Neural cell (in vitro differentiated cells): ENCODE data around the gene KIRREL3. TPM values are rescaled to one million over a fixed set of nuclear protein-coding genes. Genes with fewer than 3 reads are reported as not detected.

Experiments used
- H2AFZ ChIP-seq: fragments of 200-600, 300-800 bp; sonication (generic), shearing (Covaris generic); 2 replicates; pipeline ENCODE4 v1.6.0; 2014; ENCODE audit warnings: low read depth, mild to moderate bottlenecking, antibody characterized with exemption, low read length, moderate library complexity
- H3F3A ChIP-seq: fragments of 200-600 bp; shearing (Covaris generic); 2 replicates; pipeline ENCODE4 v1.6.1; 2016; ENCODE audit warnings: mild to moderate bottlenecking, moderate library complexity, mixed read lengths, antibody characterized with exemption, low read length; ENCODE audit not compliant: insufficient read depth, poor library complexity, severe bottlenecking
- H3K27ac ChIP-seq: fragments of 200-600, 300-800 bp; sonication (generic), shearing (Covaris generic); 2 replicates; pipeline ENCODE4 v1.5.1; 2014; ENCODE audit warnings: mild to moderate bottlenecking, low read length, moderate library complexity
- H3K27me3 ChIP-seq: fragments of 300-800, 200-600 bp; sonication (generic), shearing (Covaris generic); 2 replicates; pipeline ENCODE4 v1.6.0; 2014; ENCODE audit warnings: mild to moderate bottlenecking, low read depth, low read length, moderate library complexity; ENCODE audit not compliant: insufficient read depth
- H3K36me3 ChIP-seq: fragments of 300-800, 200-600 bp; sonication (generic), shearing (Covaris generic); 2 replicates; pipeline ENCODE4 v1.5.1; 2014; ENCODE audit warnings: mild to moderate bottlenecking, antibody characterized with exemption, low read length, moderate library complexity; ENCODE audit not compliant: insufficient read depth
- H3K4me2 ChIP-seq: fragments of 300-800, 200-600 bp; sonication (generic), shearing (Covaris generic); 2 replicates; pipeline ENCODE4 v1.6.0; 2014; ENCODE audit warnings: mild to moderate bottlenecking, low read length
- H3K4me3 ChIP-seq: fragments of 300-800, 200-600 bp; sonication (generic), shearing (Covaris generic); 2 replicates; pipeline ENCODE4 v1.5.1; 2014; ENCODE audit warnings: mild to moderate bottlenecking, low read length, moderate library complexity
- H3K79me2 ChIP-seq: fragments of 200-600 bp; shearing (Covaris generic); replicated peaks from 2 replicates; pipeline ENCODE4 v1.6.0; 2014; ENCODE audit warnings: mild to moderate bottlenecking, low read length, moderate library complexity; ENCODE audit not compliant: insufficient read depth
- H3K9ac ChIP-seq: fragments of 300-800, 200-600 bp; sonication (generic), shearing (Covaris generic); 2 replicates; pipeline ENCODE4 v1.6.1; 2016; ENCODE audit warnings: mild to moderate bottlenecking, low read length, mixed read lengths
- H3K9me2 ChIP-seq: fragments of 200-600 bp; shearing (Covaris generic); 2 replicates; pipeline ENCODE4 v1.6.1; 2016; ENCODE audit warnings: mild to moderate bottlenecking, low read length, mixed read lengths; ENCODE audit not compliant: insufficient read depth
- H3K9me3 ChIP-seq: fragments of 200-600, 300-800 bp; sonication (generic), shearing (Covaris generic); 2 replicates; pipeline ENCODE4 v1.6.1; 2016; ENCODE audit warnings: mild to moderate bottlenecking, mixed run types, low read length, moderate library complexity, mixed read lengths
- H4K20me1 ChIP-seq: fragments of 200-600 bp; shearing (Covaris generic); 2 replicates; pipeline ENCODE4 v1.6.1; 2016; ENCODE audit warnings: mild to moderate bottlenecking, mixed run types; ENCODE audit not compliant: insufficient read depth
- CTCF ChIP-seq: fragments of 450-650 bp; IDR thresholded peaks from 2 replicates; pipeline ENCODE4 v1.5.1; 2014; ENCODE audit warnings: antibody characterized with exemption, mild to moderate bottlenecking, moderate library complexity; ENCODE audit not compliant: poor library complexity, severe bottlenecking
- EP300 ChIP-seq: fragments of 450-650 bp; conservative IDR thresholded peaks from 2 replicates; pipeline ENCODE4 v1.6.1; 2014; ENCODE audit warnings: antibody characterized with exemption, mild to moderate bottlenecking, moderate library complexity; ENCODE audit not compliant: poor library complexity, severe bottlenecking
- EZH2 ChIP-seq: fragments of 200-600, 300-800 bp; shearing (Covaris generic), sonication (generic); IDR thresholded peaks from 2 replicates; pipeline ENCODE4 v1.6.1; 2014; ENCODE audit warnings: antibody characterized with exemption, low read length, borderline replicate concordance, mild to moderate bottlenecking; ENCODE audit not compliant: insufficient read depth, poor library complexity, severe bottlenecking
- MXI1 ChIP-seq: fragments of 450-650 bp; conservative IDR thresholded peaks from 2 replicates; pipeline ENCODE4 v1.6.1; 2014; ENCODE audit warnings: antibody characterized with exemption, mild to moderate bottlenecking; ENCODE audit not compliant: poor library complexity, severe bottlenecking
- POLR2AphosphoS5 ChIP-seq: IDR thresholded peaks from 2 replicates; pipeline ENCODE4 v1.6.1; 2012
- RAD21 ChIP-seq: fragments of 450-650 bp; conservative IDR thresholded peaks from 2 replicates; pipeline ENCODE4 v1.6.1; 2014; ENCODE audit warnings: antibody characterized with exemption, mild to moderate bottlenecking, moderate library complexity
- REST ChIP-seq: IDR thresholded peaks from 2 replicates; pipeline ENCODE4 v1.6.1; 2012; ENCODE audit warnings: borderline replicate concordance
- SMC3 ChIP-seq: fragments of 450-650 bp; conservative IDR thresholded peaks from 2 replicates; pipeline ENCODE4 v1.6.1; 2014; ENCODE audit warnings: antibody characterized with exemption, mild to moderate bottlenecking, moderate library complexity; ENCODE audit not compliant: poor library complexity
- TAF1 ChIP-seq: IDR thresholded peaks from 2 replicates; pipeline ENCODE4 v1.6.1; 2012; ENCODE audit warnings: low read depth
- polyA plus RNA-seq: library from polyadenylated mRNA; depleted of rRNA; stranded (reverse); fragments of >200 nt; gene quantifications from 2 replicates; pipeline ENCODE4 v1.2.3, GENCODE V29; 2014

KIRREL3 gene
- polyA plus RNA-seq, 1 donor from 2014 or later: 23.8 TPM

GRCh38 chr11:126451211-126451802, 549.3 kb downstream of the KIRREL3 start:
- H3K36me3 ChIP-seq: no peaks in the 10 kb centered on the region
- H3K27me3 ChIP-seq: no peaks in the 10 kb centered on the region
- H3K9ac ChIP-seq: no peak overlapping the region
- no peaks in the 10 kb centered on the region for H4K20me1 ChIP-seq
- H3K9me3 ChIP-seq: no peaks in the 10 kb centered on the region
- H3K4me2 ChIP-seq: no peak overlapping the region
- no peak overlapping the region for H3K27ac ChIP-seq
- no peak overlapping the region for H2AFZ ChIP-seq
- H3F3A ChIP-seq: no peaks in the 10 kb centered on the region
- TF ChIP-seq TAF1 (no peak), REST (no peak), RAD21 (no peak), MXI1 (no peak)
- H3K9me2 ChIP-seq: no peaks in the 10 kb centered on the region
- no peaks in the 10 kb centered on the region for H3K79me2 ChIP-seq
- H3K4me3 ChIP-seq: no peak overlapping the region

GRCh38 chr11:126450806-126451205, 549.8 kb downstream of the KIRREL3 start:
- H3K36me3 ChIP-seq: no peaks in the 10 kb centered on the region
- no peaks in the 10 kb centered on the region for H4K20me1 ChIP-seq
- no peaks in the 10 kb centered on the region for H3K79me2 ChIP-seq
- H3K9ac ChIP-seq: no peak overlapping the region
- H3F3A ChIP-seq: no peaks in the 10 kb centered on the region
- no peaks in the 10 kb centered on the region for H3K9me3 ChIP-seq
- no peak for TF ChIP-seq EZH2
- no peak for TF ChIP-seq MXI1
- TF ChIP-seq RAD21: no peak
- no peak for TF ChIP-seq CTCF
- TF ChIP-seq EP300: no peak
- TF ChIP-seq TAF1: no peak
- no peak for TF ChIP-seq SMC3
- TF ChIP-seq REST: no peak
- no peak for TF ChIP-seq POLR2AphosphoS5
- H2AFZ ChIP-seq: no peak overlapping the region
- no peak overlapping the region for H3K27ac ChIP-seq
- no peak overlapping the region for H3K4me3 ChIP-seq
- no peaks in the 10 kb centered on the region for H3K9me2 ChIP-seq
- no peak overlapping the region for H3K4me2 ChIP-seq
- H3K27me3 ChIP-seq: no peaks in the 10 kb centered on the region
